Lower leg skin (tissue), 4 donors: ENCODE results near the gene ANAPC10. TPM values are rescaled to one million over a fixed set of nuclear protein-coding genes. Genes with fewer than 3 reads are reported as not detected.
"Not testable (repeated sequence)": the region's sequence is repeated elsewhere in the genome, so short reads cannot be mapped to it uniquely, and the experiment has no call there.

Experiments
- DNase-seq, 2 donors: peaks; one replicate each; pipeline ENCODE4 v3.0.0-alpha.2; 2019; ENCODE audit warnings: low spot score in 2 of 2
- H3K4me3 ChIP-seq: fragments of 200-600 bp; sonication (generic); 2 replicates; pipeline ENCODE4 v1.5.1; 2017; ENCODE audit warnings: mild to moderate bottlenecking, low read depth; ENCODE audit not compliant: poor library complexity, severe bottlenecking
- POLR2A ChIP-seq, 2 donors: fragments of 450-650 bp; IDR thresholded peaks; one replicate each; pipeline ENCODE4 v1.6.1; 2016 to 2017; ENCODE audit warnings: antibody characterized with exemption in 2 of 2, mild to moderate bottlenecking in 1 of 2, moderate library complexity in 1 of 2
- WGBS, 2 donors: methylation state at CpG; one replicate each; pipeline ENCODE4 v1.1.5; 2018; 5-methylcytosine and 5-hydroxymethylcytosine counted together
- intact Hi-C: fragments of 100-400 bp; cut with DNase I; formaldehyde crosslinking; loops from one replicate; pipeline ENCODE4 v1.15.0; 2023; ENCODE audit warnings: low total_unique reads
- total RNA-seq, 4 donors: library from RNA; depleted of rRNA; stranded (reverse); fragments of >200 nt; gene quantifications; one replicate each; pipeline ENCODE4 v1.1.0, GENCODE V29; 2016
- TF ChIP-seq, protein P1 (sequence below), 3 donors: fragments of 450-650 bp; IDR thresholded peaks; one replicate each; pipeline ENCODE4 v1.5.1; 2016; ENCODE audit warnings: antibody characterized with exemption in 3 of 3, mild to moderate bottlenecking in 3 of 3, moderate library complexity in 2 of 3

The ANAPC10 gene
- total RNA-seq, 4 donors from 2014 or later: 18.4 to 26.4 (median 20.2) TPM

GRCh38 chr4:145011636-145012035, 86.4 kb downstream of the ANAPC10 start:
- H3K4me3 ChIP-seq: no peak overlapping the region
- intact Hi-C loops: no loop called here
- no peak for TF ChIP-seq POLR2A (IDR thresholded peaks at IDR 0.05)
- TF ChIP-seq, protein P1, sequence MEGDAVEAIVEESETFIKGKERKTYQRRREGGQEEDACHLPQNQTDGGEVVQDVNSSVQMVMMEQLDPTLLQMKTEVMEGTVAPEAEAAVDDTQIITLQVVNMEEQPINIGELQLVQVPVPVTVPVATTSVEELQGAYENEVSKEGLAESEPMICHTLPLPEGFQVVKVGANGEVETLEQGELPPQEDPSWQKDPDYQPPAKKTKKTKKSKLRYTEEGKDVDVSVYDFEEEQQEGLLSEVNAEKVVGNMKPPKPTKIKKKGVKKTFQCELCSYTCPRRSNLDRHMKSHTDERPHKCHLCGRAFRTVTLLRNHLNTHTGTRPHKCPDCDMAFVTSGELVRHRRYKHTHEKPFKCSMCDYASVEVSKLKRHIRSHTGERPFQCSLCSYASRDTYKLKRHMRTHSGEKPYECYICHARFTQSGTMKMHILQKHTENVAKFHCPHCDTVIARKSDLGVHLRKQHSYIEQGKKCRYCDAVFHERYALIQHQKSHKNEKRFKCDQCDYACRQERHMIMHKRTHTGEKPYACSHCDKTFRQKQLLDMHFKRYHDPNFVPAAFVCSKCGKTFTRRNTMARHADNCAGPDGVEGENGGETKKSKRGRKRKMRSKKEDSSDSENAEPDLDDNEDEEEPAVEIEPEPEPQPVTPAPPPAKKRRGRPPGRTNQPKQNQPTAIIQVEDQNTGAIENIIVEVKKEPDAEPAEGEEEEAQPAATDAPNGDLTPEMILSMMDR (IDR thresholded peaks at IDR 0.05): no peak
- no peak for DNase-seq

DNA sequence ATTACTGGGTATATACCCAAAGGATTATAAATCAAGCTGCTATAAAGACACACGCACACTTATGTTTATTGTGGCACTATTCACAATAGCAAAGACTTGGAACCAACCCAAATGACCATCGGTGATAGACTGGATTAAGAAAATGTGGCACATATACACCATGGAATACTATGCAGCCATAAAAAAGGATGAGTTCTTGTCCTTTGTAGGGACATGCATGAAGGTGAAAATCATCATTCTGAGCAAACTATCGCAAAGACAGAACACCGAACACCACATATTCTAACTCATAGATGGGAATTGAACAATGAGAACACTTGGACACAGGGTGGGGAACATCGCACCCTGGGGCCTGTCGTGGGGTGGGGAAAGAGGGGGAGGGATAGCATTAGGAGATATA, 87.7 kb downstream of the ANAPC10 start:
- DNase-seq, H3K4me3 ChIP-seq, intact Hi-C loops: not testable (repeated sequence)
- WGBS, 2 donors: 96 to 97% methylated on average over 6 of the region's 6 CpGs

- H3K4me3 ChIP-seq: no peak overlapping the region
- 81 to 89% methylated on average over 2 of the region's 2 CpGs for WGBS, 2 donors
- intact Hi-C loops: no loop called here
- TF ChIP-seq, protein P1 (IDR thresholded peaks at IDR 0.05): no peak
- no peak for TF ChIP-seq POLR2A (IDR thresholded peaks at IDR 0.05)
- no peak for DNase-seq
These were observed 94.3 kb downstream of the ANAPC10 start for GRCh38 chr4:145003675-145004074.

DNA sequence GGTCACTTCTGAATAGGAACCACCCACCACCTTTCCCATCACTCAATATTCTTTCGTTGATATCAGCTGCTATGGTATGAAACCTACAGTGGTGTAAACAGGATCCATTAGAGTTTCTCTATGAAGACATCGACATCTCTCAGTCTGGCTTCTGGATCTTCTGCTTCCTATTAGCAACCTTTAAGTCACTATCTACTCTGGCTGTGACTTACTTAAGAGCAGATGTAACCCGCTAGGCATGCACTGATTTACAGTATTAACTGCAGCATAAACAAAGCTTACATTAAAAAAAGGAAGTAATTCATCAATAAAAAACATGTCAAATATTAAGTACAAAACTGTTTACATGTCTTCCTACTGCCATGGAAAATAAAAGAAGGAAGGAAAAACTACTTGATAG, 96.4 kb downstream of the ANAPC10 start:
- TF ChIP-seq, protein P1 (IDR thresholded peaks at IDR 0.05): no peak
- no peak for TF ChIP-seq POLR2A (IDR thresholded peaks at IDR 0.05)
- 74 to 82% methylated on average over 3 of the region's 3 CpGs for WGBS, 2 donors
- DNase-seq: no peak
- intact Hi-C loops: no loop called here
- no peak overlapping the region for H3K4me3 ChIP-seq

- WGBS, 2 donors: 91 to 95% methylated on average over 5 of the region's 5 CpGs
- H3K4me3 ChIP-seq, DNase-seq, intact Hi-C loops: not testable (repeated sequence)
These were observed 97.3 kb downstream of the ANAPC10 start for GRCh38 chr4:145000656-145001055.

GRCh38 chr4:144989306-144989705, 108.7 kb downstream of the ANAPC10 start:
- TF ChIP-seq POLR2A (IDR thresholded peaks at IDR 0.05): no peak
- TF ChIP-seq, protein P1 (IDR thresholded peaks at IDR 0.05): no peak
- no peak overlapping the region for H3K4me3 ChIP-seq
- intact Hi-C loops: no loop called here
- 90 to 95% methylated on average over 2 of the region's 2 CpGs for WGBS, 2 donors
- no peak for DNase-seq

DNA sequence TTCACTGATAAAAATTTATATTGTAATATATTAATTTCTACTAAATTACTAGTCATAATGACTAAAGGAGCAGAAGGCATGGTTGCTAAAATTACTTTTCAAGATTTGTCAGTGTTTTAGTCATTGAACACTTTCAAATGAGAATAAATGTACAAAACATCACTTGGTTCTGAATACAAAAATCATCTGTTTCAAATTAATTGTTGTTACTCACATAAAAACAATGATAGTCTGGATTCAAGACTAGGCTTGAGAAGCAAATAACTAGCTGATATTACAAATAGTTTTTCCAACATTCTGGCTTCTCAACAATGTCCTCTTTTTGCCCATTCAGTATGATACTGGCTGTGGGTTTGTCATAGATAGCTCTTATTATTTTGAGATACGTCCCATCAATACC, 112.5 kb downstream of the ANAPC10 start:
- no peak for DNase-seq
- WGBS, 2 donors: 67 to 72% methylated on average over 1 of the region's 1 CpG
- intact Hi-C loops: no loop called here
- TF ChIP-seq, protein P1 (IDR thresholded peaks at IDR 0.05): no peak
- no peak for TF ChIP-seq POLR2A (IDR thresholded peaks at IDR 0.05)
- no peak overlapping the region for H3K4me3 ChIP-seq
